Endodermal cell (in vitro differentiated cells): ENCODE results near the gene ATP8B1. TPM values are rescaled to one million over a fixed set of nuclear protein-coding genes. Genes with fewer than 3 reads are reported as not detected.
"Not testable (repeated sequence)": the region's sequence is repeated elsewhere in the genome, so short reads cannot be mapped to it uniquely, and the experiment has no call there.

Experiments used
- DNase-seq: peaks from one replicate; pipeline ENCODE4 v3.0.0-alpha.2; 2017
- H3K27ac ChIP-seq: 2 replicates; pipeline ENCODE4 v1.5.1; 2013; ENCODE audit warnings: mild to moderate bottlenecking, low read depth, low read length, moderate library complexity
- H3K27me3 ChIP-seq: 2 replicates; pipeline ENCODE4 v1.6.1; 2013; ENCODE audit warnings: mild to moderate bottlenecking, low read length, moderate library complexity; ENCODE audit not compliant: insufficient read depth, control insufficient read depth, poor library complexity, severe bottlenecking
- H3K36me3 ChIP-seq: 2 replicates; pipeline ENCODE4 v1.7.0; 2013; ENCODE audit warnings: mild to moderate bottlenecking, low read length, moderate library complexity; ENCODE audit not compliant: control insufficient read depth, insufficient read depth
- H3K4me1 ChIP-seq: one replicate; pipeline ENCODE4 v1.7.0; 2013; ENCODE audit warnings: low read length; ENCODE audit not compliant: control insufficient read depth, insufficient read depth
- H3K4me3 ChIP-seq: 2 replicates; pipeline ENCODE4 v1.5.1; 2013; ENCODE audit warnings: mild to moderate bottlenecking, low read length, moderate library complexity
- H3K9ac ChIP-seq: 2 replicates; pipeline ENCODE4 v1.6.1; 2013; ENCODE audit warnings: mild to moderate bottlenecking, low read length, moderate library complexity; ENCODE audit not compliant: poor library complexity, severe bottlenecking; ENCODE audit errors: extremely low read depth
- H3K9me3 ChIP-seq: 2 replicates; pipeline ENCODE4 v1.6.1; 2013; ENCODE audit warnings: mild to moderate bottlenecking, low read length, moderate library complexity; ENCODE audit not compliant: control insufficient read depth
- H3K27ac Mint-ChIP-seq: 2 replicates; pipeline ENCODE4 v1.8.0; 2020; ENCODE audit warnings: mixed read lengths
- H3K27me3 Mint-ChIP-seq: 2 replicates; pipeline ENCODE4 v1.8.0; 2021; ENCODE audit warnings: mild to moderate bottlenecking, mixed read lengths; ENCODE audit not compliant: insufficient read depth
- H3K36me3 Mint-ChIP-seq: 2 replicates; pipeline ENCODE4 v1.8.0; 2020; ENCODE audit warnings: low read depth, mixed read lengths
- H3K4me1 Mint-ChIP-seq: 2 replicates; pipeline ENCODE4 v1.8.0; 2020; ENCODE audit warnings: mixed read lengths
- H3K4me3 Mint-ChIP-seq: 2 replicates; pipeline ENCODE4 v1.8.0; 2020; ENCODE audit warnings: mild to moderate bottlenecking, moderate library complexity, mixed read lengths
- H3K9me3 Mint-ChIP-seq: 2 replicates; pipeline ENCODE4 v1.8.0; 2020; ENCODE audit warnings: mild to moderate bottlenecking, mixed read lengths
- WGBS, 2 experiments: methylation state at CpG; one replicate each; pipeline versions ENCODE4 v1.1.5 to v1.1.7; 2013; ENCODE audit warnings: missing lambda C conversion rate in 2 of 2, mixed read lengths in 1 of 2; ENCODE audit not compliant: insufficient coverage in 1 of 2, insufficient read length in 1 of 2; 5-methylcytosine and 5-hydroxymethylcytosine counted together
- total RNA-seq, 2 donors: library from RNA; stranded (reverse); fragmentation: NEBNext Ultra II Directional in 1 of 2; extraction: Animal tissue kit (Norgen Biotek cat#: 25700) in 1 of 2; gene quantifications; 2 replicates in 1 of 2; 3 replicates in 1 of 2; pipeline ENCODE4 v1.2.1, GENCODE V29; 2021
- TF ChIP-seq, protein P1 (sequence below): fragments of 200-600 bp; sonication (generic); conservative IDR thresholded peaks from 2 replicates; pipeline ENCODE4 v1.5.0; 2021; ENCODE audit warnings: antibody characterized with exemption, mild to moderate bottlenecking

The ATP8B1 gene
- total RNA-seq, 2 donors from 2014 or later: 1.7 to 13.5 TPM

DNA sequence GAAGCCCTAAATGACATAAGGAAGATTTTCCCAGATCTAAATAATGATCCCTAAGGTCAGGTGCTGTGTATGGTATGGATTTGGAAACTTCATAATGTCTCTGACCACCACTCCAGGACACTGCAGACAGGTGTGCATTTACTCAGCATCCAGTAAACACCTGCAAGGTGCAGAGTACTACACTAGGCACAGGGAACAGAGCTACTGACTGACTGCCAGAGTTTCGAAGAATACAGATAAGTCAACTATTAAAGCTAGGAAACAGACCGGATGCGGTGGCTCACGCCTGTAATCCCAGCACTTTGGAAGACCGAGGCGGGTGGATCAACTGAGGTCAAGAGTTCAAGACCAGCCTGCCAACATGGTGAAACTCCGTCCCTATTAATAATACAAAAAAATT is 65.0 kb downstream of the ATP8B1 start:
- 85 to 98% methylated on average over 7 of the region's 7 CpGs for WGBS, 2 experiments
- Histone ChIP-seq H3K27ac (no peak overlapping the region), H3K4me1 (no peaks in the 10 kb centered on the region), H3K36me3 (no peaks in the 10 kb centered on the region), H3K4me3 (no peak overlapping the region), H3K9me3 (peaks cover 10% of the 10 kb centered on the region), H3K27me3 (no peaks in the 10 kb centered on the region), H3K9ac (no peak overlapping the region)
- peaks cover 11% of the 10 kb centered on the region for H3K36me3 Mint-ChIP-seq
- no peak overlapping the region for H3K27ac Mint-ChIP-seq
- peaks cover 5% of the 10 kb centered on the region for H3K9me3 Mint-ChIP-seq
- no peak for DNase-seq
- H3K4me3 Mint-ChIP-seq: no peak overlapping the region
- H3K4me1 Mint-ChIP-seq: peaks cover 2% of the 10 kb centered on the region
- H3K27me3 Mint-ChIP-seq: no peaks in the 10 kb centered on the region
- TF ChIP-seq, protein P1, sequence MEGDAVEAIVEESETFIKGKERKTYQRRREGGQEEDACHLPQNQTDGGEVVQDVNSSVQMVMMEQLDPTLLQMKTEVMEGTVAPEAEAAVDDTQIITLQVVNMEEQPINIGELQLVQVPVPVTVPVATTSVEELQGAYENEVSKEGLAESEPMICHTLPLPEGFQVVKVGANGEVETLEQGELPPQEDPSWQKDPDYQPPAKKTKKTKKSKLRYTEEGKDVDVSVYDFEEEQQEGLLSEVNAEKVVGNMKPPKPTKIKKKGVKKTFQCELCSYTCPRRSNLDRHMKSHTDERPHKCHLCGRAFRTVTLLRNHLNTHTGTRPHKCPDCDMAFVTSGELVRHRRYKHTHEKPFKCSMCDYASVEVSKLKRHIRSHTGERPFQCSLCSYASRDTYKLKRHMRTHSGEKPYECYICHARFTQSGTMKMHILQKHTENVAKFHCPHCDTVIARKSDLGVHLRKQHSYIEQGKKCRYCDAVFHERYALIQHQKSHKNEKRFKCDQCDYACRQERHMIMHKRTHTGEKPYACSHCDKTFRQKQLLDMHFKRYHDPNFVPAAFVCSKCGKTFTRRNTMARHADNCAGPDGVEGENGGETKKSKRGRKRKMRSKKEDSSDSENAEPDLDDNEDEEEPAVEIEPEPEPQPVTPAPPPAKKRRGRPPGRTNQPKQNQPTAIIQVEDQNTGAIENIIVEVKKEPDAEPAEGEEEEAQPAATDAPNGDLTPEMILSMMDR: no peak

DNA sequence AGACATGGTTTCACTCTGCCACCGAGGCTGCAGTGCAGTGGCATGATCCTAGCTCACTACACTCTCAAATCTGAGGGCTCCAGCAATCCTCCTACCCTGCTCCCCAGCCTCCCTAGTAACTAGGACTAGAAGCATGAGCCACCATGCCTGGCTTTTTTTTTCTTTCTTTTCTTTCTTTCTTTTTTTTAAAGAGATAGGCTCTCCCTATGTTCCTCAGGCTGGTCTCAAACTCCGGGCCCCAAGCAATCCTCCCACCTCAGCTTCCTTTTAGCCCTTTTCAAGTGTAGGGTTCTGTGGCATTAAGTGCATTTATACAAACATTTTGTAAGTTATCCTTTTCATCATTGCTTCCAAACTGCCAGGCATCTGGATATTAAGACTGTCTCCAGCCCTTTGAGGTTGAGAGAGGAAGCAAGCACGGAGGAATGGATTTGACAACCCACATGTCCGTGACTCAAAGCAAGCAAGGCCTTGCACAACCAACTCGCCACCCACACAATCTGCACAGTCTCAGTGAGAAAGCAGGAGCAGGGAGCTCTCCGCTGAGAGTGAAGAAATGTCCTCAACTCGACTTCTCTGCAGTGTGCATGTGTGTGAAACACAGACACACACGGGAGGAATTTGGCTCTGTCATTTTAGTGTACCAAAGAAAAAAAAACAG is 65.6 kb downstream of the ATP8B1 start:
- DNase-seq: no peak
- WGBS, 2 experiments: 80 to 82% methylated on average over 7 to 8 of the region's 8 CpGs
- no peak overlapping the region for H3K4me3 ChIP-seq
- H3K36me3 ChIP-seq: no peaks in the 10 kb centered on the region
- Mint-ChIP-seq H3K9me3 (peaks cover 5% of the 10 kb centered on the region), H3K27ac (no peak overlapping the region), H3K4me3 (no peak overlapping the region), H3K27me3 (no peaks in the 10 kb centered on the region), H3K36me3 (peaks cover 11% of the 10 kb centered on the region), H3K4me1 (peaks cover 2% of the 10 kb centered on the region)
- no peaks in the 10 kb centered on the region for H3K4me1 ChIP-seq
- H3K27ac ChIP-seq: no peak overlapping the region
- H3K27me3 ChIP-seq: no peaks in the 10 kb centered on the region
- TF ChIP-seq, protein P1: no peak
- peaks cover 10% of the 10 kb centered on the region for H3K9me3 ChIP-seq
- no peak overlapping the region for H3K9ac ChIP-seq

DNA sequence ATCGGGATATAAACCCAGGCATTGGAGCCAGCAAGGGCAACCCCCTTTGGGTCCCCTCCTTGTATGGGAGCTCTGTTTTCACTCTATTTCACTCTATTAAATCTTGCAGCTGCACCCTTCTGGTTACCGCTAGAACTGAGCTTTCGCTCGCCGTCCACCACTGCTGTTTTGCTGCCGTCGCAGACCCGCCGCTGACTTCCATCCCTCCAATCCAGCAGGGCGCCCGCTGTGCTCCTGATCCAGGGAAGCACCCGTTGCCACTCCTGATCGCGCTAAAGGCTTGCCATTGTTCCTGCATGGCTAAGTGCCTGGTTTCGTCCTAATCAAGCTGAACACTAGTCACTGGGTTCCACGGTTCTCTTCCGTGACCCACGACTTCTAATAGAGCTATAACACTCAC is 68.1 kb downstream of the ATP8B1 start:
- H3K4me1 Mint-ChIP-seq, H3K36me3 Mint-ChIP-seq, H3K4me3 Mint-ChIP-seq, H3K27me3 Mint-ChIP-seq, H3K9me3 Mint-ChIP-seq, H3K27ac Mint-ChIP-seq, H3K4me3 ChIP-seq, H3K27me3 ChIP-seq, DNase-seq, H3K27ac ChIP-seq, H3K9ac ChIP-seq, H3K4me1 ChIP-seq, H3K36me3 ChIP-seq, H3K9me3 ChIP-seq: not testable (repeated sequence)
- 94 to 95% methylated on average over 10 to 18 of the region's 18 CpGs for WGBS, 2 experiments

DNA sequence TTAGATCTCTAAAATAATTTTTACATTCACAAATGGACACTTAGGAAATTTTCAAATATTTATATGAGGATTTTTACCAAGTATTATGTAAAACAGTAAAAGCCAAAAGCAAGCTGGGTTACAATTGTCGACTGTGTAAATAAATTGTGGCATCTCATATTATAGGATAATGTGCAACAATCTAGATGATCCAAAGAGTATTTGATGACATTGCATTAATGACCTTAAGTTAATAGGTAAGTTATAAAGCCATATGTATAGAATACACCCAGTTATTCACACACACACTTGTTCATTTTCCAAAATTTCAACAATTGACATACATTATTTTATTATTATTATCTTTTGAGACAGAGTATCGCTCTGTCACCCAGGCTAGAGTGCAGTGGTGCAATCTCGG is 69.3 kb downstream of the ATP8B1 start:
- DNase-seq: no peak
- H3K4me3 ChIP-seq: no peak overlapping the region
- H3K36me3 Mint-ChIP-seq: peaks cover 4% of the 10 kb centered on the region
- peaks cover 2% of the 10 kb centered on the region for H3K4me1 Mint-ChIP-seq
- TF ChIP-seq, protein P1: no peak
- H3K9me3 Mint-ChIP-seq: no peaks in the 10 kb centered on the region
- WGBS, 2 experiments: 94 to 100% methylated on average over 1 to 3 of the region's 3 CpGs
- no peaks in the 10 kb centered on the region for H3K27me3 Mint-ChIP-seq
- H3K36me3 ChIP-seq: no peaks in the 10 kb centered on the region
- H3K9me3 ChIP-seq: no peaks in the 10 kb centered on the region
- H3K27ac ChIP-seq: no peak overlapping the region
- H3K27ac Mint-ChIP-seq: no peak overlapping the region
- no peaks in the 10 kb centered on the region for H3K4me1 ChIP-seq
- H3K9ac ChIP-seq: no peak overlapping the region
- no peaks in the 10 kb centered on the region for H3K27me3 ChIP-seq
- H3K4me3 Mint-ChIP-seq: no peak overlapping the region
